IMR-90 (cell line): ENCODE results near the gene NCKAP5L. TPM values are rescaled to one million over a fixed set of nuclear protein-coding genes. Genes with fewer than 3 reads are reported as not detected.

Experiments used
- ATAC-seq: fragments of 200-7000 bp; cut with Tn5 transposase; 2 replicates; pipeline ENCODE4 v1.9.1; 2020; ENCODE audit warnings: low read depth, mild to moderate bottlenecking, moderate library complexity
- BruUV-seq: library from RNA; stranded (reverse); fragments of 400-500 nt; replicated peaks from 2 replicates; lab custom pipeline; 2021; lab: Mats Ljungman, UMichigan
- CTCF ChIA-PET: fragments of 300-600 bp; formaldehyde crosslinking; extraction: SDS; loops from one replicate; lab custom pipeline; 2021; ENCODE audit warnings: antibody characterized with exemption; lab: Yijun Ruan, JAX
- POLR2A ChIA-PET: fragments of 300-600 bp; sonication (Branson Sonifier 250); formaldehyde crosslinking; loops from one replicate; lab custom pipeline; 2022; ENCODE audit warnings: antibody characterized with exemption; ENCODE audit not compliant: unreplicated experiment; lab: Charles Lee
- DNase-seq: peaks from one replicate; pipeline ENCODE4 v3.0.0; 2013
- H2AFZ ChIP-seq: replicated peaks from 2 replicates; pipeline ENCODE3; 2013; ENCODE audit warnings: low read length, mild to moderate bottlenecking; ENCODE audit not compliant: poor library complexity
- H2AK5ac ChIP-seq: 2 replicates; pipeline ENCODE4 v1.6.1; 2013; ENCODE audit warnings: low read depth, low read length, inconsistent platforms
- H2AK9ac ChIP-seq: replicated peaks from 2 replicates; pipeline ENCODE3; 2013; ENCODE audit warnings: mild to moderate bottlenecking, low read depth, low read length, moderate library complexity; ENCODE audit not compliant: poor library complexity
- H2BK120ac ChIP-seq: 2 replicates; pipeline ENCODE4 v1.6.1; 2013; ENCODE audit warnings: low read depth, low read length, inconsistent platforms
- H2BK15ac ChIP-seq: 3 replicates; pipeline ENCODE4 v1.6.1; 2013; ENCODE audit warnings: low read depth, low read length, inconsistent platforms
- H2BK20ac ChIP-seq: 2 replicates; pipeline ENCODE4 v1.6.1; 2013; ENCODE audit warnings: low read depth, mild to moderate bottlenecking, inconsistent platforms, low read length, moderate library complexity
- H2BK5ac ChIP-seq: 2 replicates; pipeline ENCODE4 v1.6.1; 2013; ENCODE audit warnings: mild to moderate bottlenecking, low read depth, low read length, inconsistent platforms; ENCODE audit not compliant: poor library complexity, severe bottlenecking
- H3K14ac ChIP-seq: replicated peaks from 2 replicates; pipeline ENCODE4 v1.6.1; 2013; ENCODE audit warnings: low read depth, low read length, inconsistent platforms
- H3K18ac ChIP-seq: 2 replicates; pipeline ENCODE4 v1.6.1; 2013; ENCODE audit warnings: low read depth, low read length, control low read depth
- H3K23ac ChIP-seq: 2 replicates; pipeline ENCODE4 v1.6.1; 2013; ENCODE audit warnings: low read depth, low read length, inconsistent platforms
- H3K27ac ChIP-seq: 2 replicates; pipeline ENCODE4 v1.5.1; 2013; ENCODE audit warnings: mild to moderate bottlenecking, control low read depth, low read length; ENCODE audit not compliant: insufficient read depth
- H3K27me3 ChIP-seq: 2 replicates; pipeline ENCODE4 v1.6.1; 2013; ENCODE audit warnings: low read length; ENCODE audit not compliant: control insufficient read depth, insufficient read depth
- H3K36me3 ChIP-seq: 2 replicates; pipeline ENCODE4 v1.6.1; 2013; ENCODE audit warnings: low read length, mixed read lengths; ENCODE audit not compliant: control insufficient read depth, insufficient read depth
- H3K4ac ChIP-seq: 2 replicates; pipeline ENCODE4 v1.6.1; 2013; ENCODE audit warnings: low read depth, low read length, inconsistent platforms
- H3K4me1 ChIP-seq: 2 replicates; pipeline ENCODE4 v1.6.1; 2013; ENCODE audit warnings: low read length, mixed read lengths; ENCODE audit not compliant: control insufficient read depth, insufficient read depth
- H3K4me2 ChIP-seq: 2 replicates; pipeline ENCODE4 v1.6.1; 2013; ENCODE audit warnings: low read depth, mild to moderate bottlenecking, control low read depth, low read length, moderate library complexity
- H3K4me3 ChIP-seq: 2 replicates; pipeline ENCODE4 v1.5.1; 2013; ENCODE audit warnings: low read depth, mild to moderate bottlenecking, control low read depth, low read length, moderate library complexity; ENCODE audit not compliant: insufficient read depth
- H3K56ac ChIP-seq: 2 replicates; pipeline ENCODE4 v1.6.1; 2013; ENCODE audit warnings: low read length, inconsistent platforms; ENCODE audit not compliant: insufficient read depth; ENCODE audit errors: extremely low read depth
- H3K79me1 ChIP-seq, 2 experiments: 2 replicates each; pipeline ENCODE4 v1.6.1; 2013; ENCODE audit warnings: low read length in 2 of 2, inconsistent platforms in 1 of 2, low read depth in 1 of 2
- H3K9ac ChIP-seq: 2 replicates; pipeline ENCODE4 v1.6.1; 2013; ENCODE audit warnings: low read depth, low read length, control low read depth
- H3K9me1 ChIP-seq: 2 replicates; pipeline ENCODE4 v1.6.1; 2013; ENCODE audit warnings: low read length, inconsistent platforms; ENCODE audit not compliant: insufficient read depth
- H3K9me3 ChIP-seq: 2 replicates; pipeline ENCODE4 v1.6.1; 2013; ENCODE audit warnings: low read length; ENCODE audit not compliant: control insufficient read depth, insufficient read depth
- H4K20me1 ChIP-seq: 2 replicates; pipeline ENCODE4 v1.6.1; 2013; ENCODE audit warnings: low read length, inconsistent platforms; ENCODE audit not compliant: insufficient read depth
- H4K5ac ChIP-seq: 2 replicates; pipeline ENCODE4 v1.6.1; 2013; ENCODE audit warnings: mild to moderate bottlenecking, low read depth, low read length, control low read depth
- H4K8ac ChIP-seq, 2 experiments: 2 replicates each; pipeline ENCODE4 v1.6.1; 2013; ENCODE audit warnings: low read depth in 2 of 2, low read length in 2 of 2, control low read depth in 1 of 2, inconsistent platforms in 1 of 2
- H4K91ac ChIP-seq: 2 replicates; pipeline ENCODE4 v1.6.1; 2013; ENCODE audit warnings: low read depth, low read length, inconsistent platforms; ENCODE audit not compliant: insufficient read depth
- BHLHE40 ChIP-seq: fragments of 150-350 bp; IDR thresholded peaks from 2 replicates; pipeline ENCODE4 v1.6.1; 2016; ENCODE audit warnings: mild to moderate bottlenecking, low read depth, low read length
- WGBS, 2 experiments: methylation state at CpG; one replicate each; pipeline versions ENCODE4 v1.1.5 to v1.1.7; 2013; ENCODE audit warnings: missing lambda C conversion rate in 2 of 2; ENCODE audit not compliant: insufficient read length in 1 of 2; ENCODE audit errors: extremely low coverage in 2 of 2; 5-methylcytosine and 5-hydroxymethylcytosine counted together
- dilution Hi-C: fragments of 300-500 bp; cut with HindIII; formaldehyde crosslinking; loops from one replicate; pipeline ENCODE4 v1.14.3; 2018; ENCODE audit warnings: low sequenced_read_pairs; ENCODE audit not compliant: unreplicated experiment
- in situ Hi-C: fragments of 300-500 bp; cut with MboI; formaldehyde crosslinking; loops from 3 replicates; pipeline ENCODE4 v1.14.3; 2019; ENCODE audit warnings: low sequenced_read_pairs, inconsistent platforms, mixed read lengths
- intact Hi-C: fragments of 100-400 bp; cut with micrococcal nuclease; formaldehyde crosslinking; loops from 2 replicates; pipeline ENCODE4 v1.10.0; 2022
- polyA plus RNA-seq, 3 experiments: library from polyadenylated mRNA; depleted of rRNA; stranded (reverse); fragments of >200 nt; gene quantifications; 2 replicates each; pipeline ENCODE4 v1.2.3, GENCODE V29; 2012; ENCODE audit warnings: low replicate concordance in 1 of 3
- total RNA-seq: library from RNA; depleted of rRNA; stranded (reverse); fragments of >200 nt; gene quantifications from 2 replicates; pipeline ENCODE4 v1.2.3, GENCODE V29; 2012

NCKAP5L gene
- total and polyA plus RNA-seq, 2 of the 4 experiments (the other 2 are of a cell fraction), result 6.1 to 14.4 TPM

DNA sequence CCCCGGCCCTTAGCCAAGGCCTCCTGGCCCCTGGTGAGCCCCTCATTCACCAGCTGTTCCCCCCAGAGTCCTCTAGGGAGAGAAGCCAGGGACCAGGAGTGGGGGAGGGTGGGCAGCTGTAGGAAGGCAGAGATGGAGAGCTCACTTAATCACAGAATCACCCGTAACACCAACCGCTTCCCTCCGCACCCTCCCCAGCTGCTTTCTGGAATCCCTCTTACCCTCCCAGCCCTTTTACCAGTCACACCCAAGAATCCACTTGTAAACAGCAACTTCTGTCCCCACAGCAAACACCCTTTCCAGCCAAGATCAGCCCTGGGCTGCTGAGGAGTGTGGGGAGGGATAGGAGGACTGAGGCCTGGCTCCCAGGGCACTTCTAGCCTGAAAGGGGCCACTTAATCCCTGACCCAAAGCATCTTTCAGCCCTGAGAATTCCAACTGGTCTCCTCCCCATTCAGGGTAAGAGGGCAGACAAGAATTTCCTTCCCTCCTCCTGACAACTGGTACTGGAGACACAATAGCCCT lies 18.8 kb downstream of the NCKAP5L start:
- in situ Hi-C loops, result no loop called here

More for the DNA sequence above, 18.8 kb downstream of the NCKAP5L start:
- Histone ChIP-seq H3K56ac (no peak overlapping the region), H3K27ac (no peak overlapping the region), H2BK5ac (no peak overlapping the region), H4K20me1 (peaks cover 85% of the 10 kb centered on the region), H2BK20ac (no peak overlapping the region), H3K14ac (no peak overlapping the region), H3K79me1 (peaks cover 24 to 90% of the 10 kb centered on the region in 2 experiments), H2BK120ac (no peak overlapping the region), H3K36me3 (peaks cover 26% of the 10 kb centered on the region), H3K9me3 (no peaks in the 10 kb centered on the region), H3K9ac (no peak overlapping the region), H4K8ac (no peak overlapping the region; a peak in 1 of 4 replicates), H3K4ac (no peak overlapping the region), H2AK5ac (peak overlapping the region; percentile 8; the same call in 1 of the 2 replicates), H4K5ac (no peak overlapping the region; the same call in 1 of the 2 replicates), H3K9me1 (peaks cover 10% of the 10 kb centered on the region), H3K4me2 (no peak overlapping the region; the same call in 1 of the 2 replicates), H3K18ac (no peak overlapping the region), H3K23ac (peak overlapping the region; percentile 29; the same call in 1 of the 2 replicates), H3K4me1 (peaks cover 18% of the 10 kb centered on the region), H3K27me3 (no peaks in the 10 kb centered on the region), H2AK9ac (peak overlapping the region; percentile 61), H3K4me3 (no peak overlapping the region), H4K91ac (no peak overlapping the region), H2AFZ (no peak overlapping the region), H2BK15ac (no peak overlapping the region)
- dilution Hi-C loops (no loop called here), intact Hi-C loops (no loop called here)
- ChIA-PET CTCF (no interaction called here), POLR2A (no interaction called here)
- DNase-seq, result no peak
- peak; percentile 49 for ATAC-seq
- BruUV-seq, result no TSS peak
- no peak for TF ChIP-seq BHLHE40
- WGBS, 2 experiments, result no CpG with 5 or more reads among the region's 4 CpGs
